ENCODE results near the gene SLC25A13. TPM values are rescaled to one million over a fixed set of nuclear protein-coding genes. Genes with fewer than 3 reads are reported as not detected.
"Not testable (repeated sequence)": the region's sequence is repeated elsewhere in the genome, so short reads cannot be mapped to it uniquely, and the experiment has no call there.

SLC25A13 gene, protein sequence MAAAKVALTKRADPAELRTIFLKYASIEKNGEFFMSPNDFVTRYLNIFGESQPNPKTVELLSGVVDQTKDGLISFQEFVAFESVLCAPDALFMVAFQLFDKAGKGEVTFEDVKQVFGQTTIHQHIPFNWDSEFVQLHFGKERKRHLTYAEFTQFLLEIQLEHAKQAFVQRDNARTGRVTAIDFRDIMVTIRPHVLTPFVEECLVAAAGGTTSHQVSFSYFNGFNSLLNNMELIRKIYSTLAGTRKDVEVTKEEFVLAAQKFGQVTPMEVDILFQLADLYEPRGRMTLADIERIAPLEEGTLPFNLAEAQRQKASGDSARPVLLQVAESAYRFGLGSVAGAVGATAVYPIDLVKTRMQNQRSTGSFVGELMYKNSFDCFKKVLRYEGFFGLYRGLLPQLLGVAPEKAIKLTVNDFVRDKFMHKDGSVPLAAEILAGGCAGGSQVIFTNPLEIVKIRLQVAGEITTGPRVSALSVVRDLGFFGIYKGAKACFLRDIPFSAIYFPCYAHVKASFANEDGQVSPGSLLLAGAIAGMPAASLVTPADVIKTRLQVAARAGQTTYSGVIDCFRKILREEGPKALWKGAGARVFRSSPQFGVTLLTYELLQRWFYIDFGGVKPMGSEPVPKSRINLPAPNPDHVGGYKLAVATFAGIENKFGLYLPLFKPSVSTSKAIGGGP
- 71.3 and 73.5 TPM in 2 replicates for total RNA-seq (2014; rRNA removed; shearing (Covaris generic))

DNA sequence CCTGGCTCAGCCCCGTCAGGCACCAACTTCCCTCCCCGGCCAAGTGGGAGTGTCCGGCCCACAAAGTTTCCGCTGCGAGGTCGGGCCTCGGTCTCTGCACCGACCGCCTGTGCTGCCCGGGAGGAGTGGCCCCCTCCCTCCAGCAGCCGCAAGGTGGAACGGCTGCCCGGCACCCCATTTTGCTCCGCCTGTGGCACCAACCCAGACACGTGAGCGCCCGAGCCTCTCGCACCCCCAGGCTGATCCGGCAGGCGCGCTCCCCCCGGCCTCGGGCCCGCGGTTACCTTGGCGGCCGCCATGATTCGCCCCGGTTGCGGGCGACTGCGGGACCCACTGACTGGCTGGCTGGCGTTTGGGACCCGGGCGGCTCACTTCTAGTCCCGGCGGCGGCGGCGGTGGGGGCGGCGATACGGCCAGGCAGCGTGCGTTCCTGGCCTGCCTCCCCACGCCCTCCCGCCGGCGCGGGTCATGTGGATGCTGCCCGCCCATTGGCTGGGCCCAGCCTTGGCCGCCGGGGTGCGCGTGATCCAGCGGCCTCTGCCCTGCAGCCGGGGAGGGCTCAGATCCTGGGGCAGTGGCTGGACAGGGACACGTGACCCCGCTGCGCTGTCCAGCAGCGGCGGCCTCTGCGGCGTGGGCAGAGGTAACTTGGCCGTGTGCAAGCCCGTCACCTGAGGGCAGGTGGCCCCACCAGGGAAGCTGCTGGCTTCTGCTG lies at the start of gene SLC25A13:
Gene SLC25A13, minus strand, starts transcription at position 441 of the 715 bp plus-strand sequence. Its CDS starts 142 bp downstream, at position 299.
- peak; percentile 83 for DNase-seq (ENCODE audit: low spot score)

DNA sequence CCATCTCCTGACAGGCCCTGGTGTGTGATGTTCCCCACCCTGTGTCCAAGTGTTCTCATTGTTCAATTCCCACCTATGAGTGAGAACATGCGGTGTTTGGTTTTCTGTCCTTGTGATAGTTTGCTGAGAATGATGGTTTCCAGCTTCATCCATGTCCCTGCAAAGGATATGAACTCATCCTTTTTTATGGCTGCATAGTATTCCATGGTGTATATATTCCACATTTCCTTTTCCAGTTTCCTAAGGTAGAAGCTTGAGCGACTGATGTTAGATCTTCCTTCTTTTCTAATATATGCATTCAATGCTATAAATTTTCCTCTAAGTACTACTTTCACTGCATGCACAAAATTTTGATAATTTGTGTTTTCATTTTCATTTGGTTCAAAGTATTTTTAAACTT lies 44.0 kb upstream of the SLC25A13 start:
- not testable (repeated sequence) for DNase-seq (ENCODE audit: low spot score)

DNA sequence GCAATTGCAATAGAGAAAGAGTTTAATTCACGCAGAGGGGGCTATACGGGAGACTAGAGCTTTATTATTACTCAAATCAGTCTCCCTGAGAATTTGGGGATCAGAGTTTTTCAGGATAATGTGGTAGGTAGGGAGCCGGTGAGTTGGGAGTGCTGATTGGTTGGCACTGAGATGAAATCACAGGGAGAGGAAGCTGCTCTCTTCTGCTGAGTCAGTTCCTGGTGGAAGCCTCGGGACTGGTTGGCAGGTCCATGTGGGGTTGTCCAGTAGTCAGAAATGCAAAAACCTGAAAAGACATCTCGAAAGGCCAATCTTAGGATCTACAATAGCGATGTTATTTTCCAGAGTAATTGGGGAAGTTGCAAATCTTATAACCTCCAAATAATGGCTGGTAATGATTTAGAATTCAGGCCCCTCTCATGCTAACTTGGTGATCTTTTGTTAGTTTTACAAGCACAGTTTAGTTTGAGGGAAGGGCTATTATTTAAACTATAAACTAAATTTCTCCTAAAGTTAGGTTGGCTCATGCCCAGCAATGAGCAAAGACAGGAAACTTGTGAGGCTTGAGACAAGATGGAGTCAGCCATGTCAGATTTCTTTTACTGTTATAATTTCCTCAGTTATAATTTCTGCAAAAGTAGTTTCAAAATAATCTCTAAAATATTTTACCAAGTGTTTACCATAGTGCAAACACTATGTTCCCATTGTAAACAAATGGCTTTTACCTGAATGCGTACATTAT lies 39.4 kb upstream of the SLC25A13 start:
- peak; percentile 16 for DNase-seq (ENCODE audit: low spot score)

DNA sequence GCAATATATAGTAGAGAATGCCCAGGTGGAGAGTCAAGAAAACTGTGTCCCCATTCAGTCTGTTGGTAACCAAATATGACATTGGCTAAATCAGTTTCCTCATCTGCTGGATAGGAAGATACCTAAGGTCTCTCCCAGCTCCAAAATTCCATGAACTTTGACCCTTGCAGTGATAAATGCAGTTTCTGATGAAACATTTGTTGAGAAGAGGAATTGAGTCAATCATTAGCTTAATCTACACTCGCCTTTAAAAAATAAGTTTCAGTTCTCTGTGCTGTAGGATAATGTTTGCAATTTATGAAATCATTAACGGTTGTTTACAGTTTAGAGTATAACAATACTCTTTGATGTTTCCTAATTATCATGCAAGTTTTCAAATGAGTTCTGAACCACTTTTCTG lies 38.0 kb upstream of the SLC25A13 start:
- no peak for DNase-seq (ENCODE audit: low spot score)

DNA sequence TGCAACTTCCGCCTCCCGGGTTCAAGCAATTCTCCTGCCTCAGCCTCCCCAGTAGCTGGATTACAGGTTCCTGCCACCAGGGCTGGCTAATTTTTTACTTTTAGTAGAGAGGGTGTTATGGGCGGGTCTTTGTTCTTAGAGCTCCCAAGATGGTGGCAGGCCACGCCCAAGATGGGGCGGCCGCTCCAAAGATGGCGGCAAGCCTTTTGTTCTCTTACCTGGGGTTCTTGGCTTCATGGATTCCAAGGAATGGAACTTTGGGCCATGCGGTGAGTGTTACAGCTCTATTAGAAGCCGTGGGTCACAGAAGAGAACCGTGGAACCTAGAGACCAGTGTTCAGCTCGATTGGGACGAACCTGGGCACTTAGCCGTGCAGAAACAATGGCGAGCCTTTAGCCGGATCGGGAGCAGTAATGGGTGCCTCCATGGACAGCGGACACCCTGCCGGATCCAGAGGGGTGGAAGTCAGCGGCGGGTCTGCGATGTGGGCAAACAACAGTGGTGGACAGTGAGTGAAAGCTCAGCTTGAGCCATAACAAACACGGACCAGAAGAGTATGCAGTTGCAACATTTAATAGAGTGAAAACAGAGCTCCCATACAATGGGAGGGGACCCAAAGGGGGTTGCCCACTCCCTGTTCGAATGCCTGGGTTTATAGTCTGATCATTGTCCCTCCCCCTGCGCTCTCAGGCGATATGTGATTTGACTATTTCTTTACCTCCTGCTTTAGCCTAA lies 36.5 kb upstream of the SLC25A13 start:
- not testable (repeated sequence) for DNase-seq (ENCODE audit: low spot score)

DNA sequence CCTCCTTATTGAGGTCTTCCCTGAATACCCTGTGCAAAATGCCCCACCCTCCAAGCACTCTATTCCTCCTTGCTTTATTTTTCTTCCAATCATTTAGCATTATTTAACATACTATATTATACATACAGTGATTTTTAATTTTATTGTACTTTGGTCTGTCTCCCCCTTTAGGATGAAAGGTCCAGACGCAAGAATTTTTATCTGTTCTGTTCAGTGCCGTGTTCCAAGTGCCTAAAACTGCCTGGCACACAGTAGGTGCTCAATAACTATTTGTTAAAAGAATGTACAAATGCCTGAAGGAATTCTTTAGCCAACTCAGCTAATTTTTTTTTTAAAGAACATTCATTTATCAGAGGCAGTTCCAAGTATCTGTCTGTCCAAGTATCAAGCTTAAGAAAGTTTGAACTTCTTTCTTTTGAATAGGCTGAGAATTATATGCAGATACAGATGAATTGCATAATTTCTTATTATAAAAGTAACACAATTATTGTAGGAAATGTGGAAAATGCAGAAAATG lies 34.1 kb upstream of the SLC25A13 start:
- DNase-seq (ENCODE audit: low spot score) = no peak

DNA sequence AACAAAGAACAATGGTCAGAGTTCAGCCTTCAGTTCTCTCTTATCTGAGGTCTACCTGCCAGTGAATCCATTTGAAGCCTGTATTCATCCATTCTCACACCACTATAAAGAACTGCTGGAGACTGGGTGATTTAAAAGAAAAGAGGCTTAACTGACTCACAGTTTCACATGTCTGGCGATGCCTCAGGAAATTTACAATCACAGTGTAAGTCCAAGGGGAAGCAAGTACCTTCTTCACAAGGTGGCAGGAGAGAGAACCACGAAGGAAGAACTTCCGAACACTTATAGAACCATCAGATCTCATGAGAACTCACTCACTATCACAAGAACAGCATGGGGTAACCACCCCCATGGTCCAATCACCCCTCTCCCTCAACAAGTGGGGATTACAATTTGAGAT lies 33.0 kb upstream of the SLC25A13 start:
- no peak for DNase-seq (ENCODE audit: low spot score)

DNA sequence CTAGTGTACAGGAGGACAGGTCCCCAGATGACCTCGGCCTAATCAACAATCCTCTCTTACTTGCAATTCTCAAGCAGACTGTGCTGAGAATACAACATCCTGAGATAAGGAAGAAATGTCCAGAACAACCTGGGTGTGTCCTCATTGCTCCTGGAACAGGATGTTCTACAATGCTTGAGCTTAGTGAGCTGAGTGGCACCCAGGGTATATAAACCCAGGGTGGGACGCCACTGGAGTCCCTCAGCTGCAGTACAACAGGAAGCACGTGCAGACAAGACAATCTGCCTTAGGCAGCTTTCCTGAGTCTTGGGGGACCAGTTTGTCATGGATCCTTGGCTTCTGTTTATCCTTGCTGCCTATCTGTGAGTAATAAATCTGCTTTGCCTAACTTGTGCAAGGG lies 27.7 kb upstream of the SLC25A13 start:
- no peak for DNase-seq (ENCODE audit: low spot score)

DNA sequence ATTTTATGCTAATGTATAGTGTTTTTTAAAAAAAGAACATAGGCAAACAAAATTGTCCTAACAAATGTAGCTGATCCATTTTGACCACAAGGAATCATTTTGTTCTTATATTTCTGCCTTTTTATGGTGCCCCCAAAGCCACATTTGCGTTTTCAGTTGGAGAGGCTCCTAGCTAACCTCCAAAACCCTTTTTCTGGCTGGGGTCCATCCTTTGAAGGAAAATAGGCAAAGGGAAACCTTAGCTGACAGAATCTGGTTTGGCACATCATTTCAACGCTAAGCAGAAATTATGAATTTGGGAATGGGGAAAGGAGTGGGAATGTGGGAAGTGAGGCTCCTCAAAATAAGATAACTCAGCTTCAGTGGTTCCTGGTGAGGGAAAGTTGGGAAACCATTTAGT lies 25.6 kb upstream of the SLC25A13 start:
- no peak for DNase-seq (ENCODE audit: low spot score)

DNA sequence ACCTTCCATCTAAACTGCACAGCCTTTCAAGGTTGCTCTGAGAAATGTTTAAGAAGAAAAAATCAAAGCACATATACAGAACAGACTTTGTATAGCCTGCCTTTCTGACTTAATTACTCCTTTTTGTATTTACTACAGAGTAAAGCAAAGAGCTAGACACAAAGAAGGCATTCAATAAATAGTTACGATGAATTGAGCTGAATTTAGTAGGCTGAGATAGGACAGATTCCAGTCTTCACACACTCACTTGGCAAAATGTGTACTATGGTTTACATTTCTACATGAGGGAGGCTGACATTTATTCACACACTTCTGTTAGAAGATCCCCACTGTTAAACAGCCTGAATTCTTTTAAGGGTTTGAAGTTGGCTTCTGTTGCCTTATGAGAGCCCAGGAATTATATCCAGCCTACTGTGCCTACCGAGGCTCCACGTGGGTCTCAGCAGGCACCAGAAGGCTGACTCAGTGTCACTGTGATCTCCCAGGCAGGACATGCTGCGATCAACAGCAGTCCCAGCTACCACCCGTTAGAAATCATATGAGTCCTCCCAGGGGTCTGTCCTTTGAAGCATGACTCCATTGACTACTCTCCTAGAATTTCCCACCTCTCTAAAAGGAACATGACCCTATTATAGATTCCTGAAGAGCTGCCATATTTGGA lies 24.5 kb upstream of the SLC25A13 start:
- DNase-seq (ENCODE audit: low spot score) = no peak

DNA sequence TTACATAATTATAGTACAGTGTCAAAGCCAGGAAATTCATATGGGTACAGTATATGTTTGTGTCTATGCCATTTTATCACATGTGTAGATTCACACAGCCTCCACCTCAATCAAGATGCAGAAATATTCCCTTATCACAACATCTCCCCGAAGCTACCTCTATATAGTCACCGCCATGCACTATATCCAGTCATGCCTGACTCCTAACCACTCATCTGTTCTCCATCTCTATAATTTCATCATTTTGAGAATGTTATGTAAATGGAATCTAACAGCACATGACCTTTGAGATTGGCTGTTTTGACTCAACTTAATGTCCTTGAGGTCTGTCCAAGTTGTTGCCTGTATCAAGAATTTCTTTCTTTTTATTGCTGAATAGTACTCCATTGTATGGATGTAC lies 22.3 kb upstream of the SLC25A13 start:
- no peak for DNase-seq (ENCODE audit: low spot score)

DNA sequence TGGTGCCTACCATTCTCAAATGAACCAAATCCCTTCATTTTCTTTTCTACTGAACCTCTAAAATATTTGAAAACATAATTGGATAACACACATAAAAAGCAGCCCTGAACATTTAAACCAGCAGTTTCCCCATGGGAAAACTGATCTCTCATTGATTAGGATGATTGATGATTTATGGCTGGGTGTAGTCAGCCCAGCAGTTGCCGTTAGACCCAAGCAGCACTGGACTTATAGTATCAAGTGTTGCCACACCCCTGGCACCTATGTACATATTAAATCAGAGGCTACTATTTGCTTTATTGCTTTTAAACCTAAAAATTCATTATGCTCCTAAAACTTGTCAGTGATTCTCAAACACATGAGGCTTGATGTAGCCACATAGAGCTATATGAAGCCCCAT lies 20.2 kb upstream of the SLC25A13 start:
- DNase-seq (ENCODE audit: low spot score) = no peak

DNA sequence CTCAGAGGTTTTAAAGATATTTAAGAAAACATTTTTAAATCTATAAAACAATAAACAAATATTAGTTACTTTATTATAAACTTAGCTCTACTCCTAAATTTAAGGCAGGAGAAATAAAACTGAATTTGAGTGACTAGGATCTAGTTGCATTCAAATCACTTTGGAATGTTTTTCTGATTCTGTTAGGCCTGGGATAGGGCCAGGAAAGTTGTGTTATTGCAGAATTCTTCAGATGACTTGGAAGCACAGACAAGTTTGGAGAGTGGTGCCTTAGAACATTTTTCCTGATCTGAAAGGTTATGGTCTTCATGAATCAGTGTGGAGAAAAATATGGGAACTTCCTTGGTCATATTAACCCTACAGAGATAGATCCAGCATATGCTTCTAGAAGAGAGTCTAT lies 15.6 kb upstream of the SLC25A13 start:
- no peak for DNase-seq (ENCODE audit: low spot score)

DNA sequence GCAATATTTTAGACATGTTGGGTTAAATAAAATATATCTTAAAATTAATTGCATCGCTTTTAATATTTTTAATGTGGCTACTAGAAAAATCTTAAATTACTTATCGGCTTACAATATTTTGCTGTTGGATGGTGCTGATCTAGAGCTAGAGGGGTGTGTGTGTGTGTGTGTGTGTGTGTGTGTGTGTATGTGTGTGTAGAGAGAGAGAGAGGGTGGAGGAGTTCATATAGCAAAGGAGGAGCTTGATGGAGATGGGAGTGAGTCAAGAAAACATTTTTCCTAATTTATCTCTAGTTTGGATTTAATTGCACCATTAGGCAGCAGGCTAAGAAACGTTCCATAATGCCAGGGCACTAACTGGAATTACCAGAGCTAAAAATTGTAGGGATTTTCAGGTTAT lies 10.4 kb upstream of the SLC25A13 start:
- DNase-seq (ENCODE audit: low spot score) = no peak

DNA sequence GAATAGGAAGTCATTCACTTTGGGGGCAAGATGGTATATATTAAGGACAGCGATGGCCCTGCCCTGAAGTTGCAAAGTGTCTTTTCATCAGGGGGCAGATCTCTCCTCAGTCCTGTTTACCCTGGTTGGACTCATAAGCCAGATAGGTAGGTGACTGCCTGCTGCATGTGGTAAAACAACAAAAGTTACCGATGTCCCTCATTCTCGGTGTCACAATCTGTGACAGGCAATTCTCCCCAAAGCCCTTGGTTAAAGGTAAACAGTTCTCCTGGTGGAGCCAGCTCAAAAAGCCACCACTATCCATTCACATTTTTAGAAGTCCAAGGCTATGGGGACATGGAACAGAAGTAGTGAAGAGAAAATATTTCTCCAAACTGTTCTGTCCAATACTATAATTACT lies 9.9 kb upstream of the SLC25A13 start:
- DNase-seq (ENCODE audit: low spot score) = no peak

DNA sequence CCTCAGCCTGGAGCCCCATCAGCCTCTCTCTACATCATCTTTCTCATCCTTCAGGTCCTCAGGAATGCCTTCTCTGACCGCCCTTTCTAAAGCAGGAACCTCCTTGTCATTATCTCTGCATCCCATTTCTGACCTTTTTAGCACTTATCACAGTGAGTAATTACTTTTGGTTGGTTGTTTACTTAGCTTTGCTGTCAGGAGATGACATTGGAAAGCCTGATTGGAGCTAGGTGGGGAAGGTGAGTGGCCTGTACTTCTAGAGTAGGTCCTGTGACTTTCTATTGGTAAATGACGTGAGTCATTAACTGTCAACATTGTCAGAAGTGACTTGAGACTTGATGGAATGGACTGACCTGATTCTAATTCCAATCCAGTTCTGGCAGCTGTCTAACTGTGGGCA lies 9.3 kb upstream of the SLC25A13 start:
- no peak for DNase-seq (ENCODE audit: low spot score)

DNA sequence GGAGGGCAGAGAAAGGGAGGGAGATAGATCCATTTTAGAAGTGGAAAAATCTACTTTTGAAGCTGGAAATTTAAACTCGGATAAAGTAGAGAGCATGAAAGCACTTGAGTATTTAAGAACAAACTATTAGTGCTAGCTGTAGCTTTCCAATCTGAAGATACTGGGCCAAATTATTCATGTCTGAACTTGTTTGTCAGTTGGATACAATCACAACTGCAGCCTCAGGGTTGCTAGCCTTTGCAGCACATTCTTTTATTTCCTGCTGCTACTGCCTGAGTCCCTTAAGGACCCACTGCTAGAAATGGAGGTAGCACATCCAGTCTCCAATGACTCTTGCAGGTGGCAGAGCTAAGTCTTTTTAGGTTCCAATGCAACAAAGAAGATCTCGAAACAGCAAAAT lies 8.3 kb upstream of the SLC25A13 start:
- no peak for DNase-seq (ENCODE audit: low spot score)

DNA sequence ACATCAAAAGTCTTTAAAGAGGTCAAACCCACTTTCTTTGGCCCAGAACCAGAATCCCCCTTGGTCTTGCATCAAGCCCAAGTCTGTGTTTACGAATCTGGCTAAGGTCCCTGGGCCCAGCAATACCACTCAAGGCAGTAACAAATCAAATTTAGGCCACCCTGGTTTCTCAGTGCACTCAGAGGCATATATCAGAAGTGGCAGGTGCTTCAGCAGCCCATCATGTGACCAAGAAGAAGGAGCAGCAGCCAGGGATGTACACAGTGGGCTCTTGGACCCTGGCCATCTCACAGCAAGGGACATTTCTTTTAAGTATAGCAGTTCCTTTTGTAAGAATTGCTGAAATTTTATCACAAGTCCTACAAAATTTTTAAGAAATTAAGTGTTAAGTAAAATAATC lies 7.3 kb upstream of the SLC25A13 start:
- no peak for DNase-seq (ENCODE audit: low spot score)

DNA sequence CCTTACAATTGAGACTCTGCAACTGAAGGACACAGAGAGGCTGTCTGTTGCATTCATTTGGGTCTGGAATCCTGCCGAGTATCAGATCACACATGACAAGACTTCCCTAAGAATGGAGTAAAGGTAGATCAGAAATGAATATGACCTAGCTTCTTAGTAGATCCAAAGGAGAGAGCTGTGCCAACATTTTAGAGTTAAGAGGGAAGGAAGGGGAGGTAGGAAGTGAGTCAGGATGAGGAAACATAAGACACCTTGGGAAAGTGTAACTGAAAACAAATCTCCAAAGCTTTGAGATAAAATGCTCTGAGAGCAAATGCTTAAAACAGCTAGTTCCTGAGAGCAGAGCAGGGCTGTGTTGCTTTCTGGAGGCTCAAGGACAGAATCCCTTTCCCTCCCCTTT lies 6.1 kb upstream of the SLC25A13 start:
- DNase-seq (ENCODE audit: low spot score) = no peak

DNA sequence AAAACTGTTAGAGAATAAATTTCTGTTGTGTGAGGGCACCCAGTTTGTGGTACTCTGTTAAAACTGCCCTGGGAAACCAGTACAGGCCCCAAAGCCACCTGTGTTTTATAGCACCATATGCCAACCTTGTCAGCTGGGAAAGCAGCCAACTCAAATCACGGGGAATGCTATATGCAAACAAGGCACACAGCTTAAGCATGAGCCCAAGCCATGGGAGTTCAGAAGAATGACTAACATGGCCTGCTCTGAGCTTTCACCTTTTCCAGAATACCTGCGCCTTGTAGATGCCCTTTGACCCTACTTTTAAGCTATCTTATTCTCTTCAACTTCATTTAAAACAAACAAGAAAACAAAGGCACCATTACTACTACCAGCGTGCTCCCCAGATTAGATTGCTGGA lies 5.5 kb upstream of the SLC25A13 start:
- no peak for DNase-seq (ENCODE audit: low spot score)

Measured in A172 (cell line).